ENCODE results near the gene SECTM1. TPM values are rescaled to one million over a fixed set of nuclear protein-coding genes. Genes with fewer than 3 reads are reported as not detected.

SECTM1 gene
- total RNA-seq, 3 donors from 2014 or later = 2.6 to 3.8 (median 3.0) TPM

DNA sequence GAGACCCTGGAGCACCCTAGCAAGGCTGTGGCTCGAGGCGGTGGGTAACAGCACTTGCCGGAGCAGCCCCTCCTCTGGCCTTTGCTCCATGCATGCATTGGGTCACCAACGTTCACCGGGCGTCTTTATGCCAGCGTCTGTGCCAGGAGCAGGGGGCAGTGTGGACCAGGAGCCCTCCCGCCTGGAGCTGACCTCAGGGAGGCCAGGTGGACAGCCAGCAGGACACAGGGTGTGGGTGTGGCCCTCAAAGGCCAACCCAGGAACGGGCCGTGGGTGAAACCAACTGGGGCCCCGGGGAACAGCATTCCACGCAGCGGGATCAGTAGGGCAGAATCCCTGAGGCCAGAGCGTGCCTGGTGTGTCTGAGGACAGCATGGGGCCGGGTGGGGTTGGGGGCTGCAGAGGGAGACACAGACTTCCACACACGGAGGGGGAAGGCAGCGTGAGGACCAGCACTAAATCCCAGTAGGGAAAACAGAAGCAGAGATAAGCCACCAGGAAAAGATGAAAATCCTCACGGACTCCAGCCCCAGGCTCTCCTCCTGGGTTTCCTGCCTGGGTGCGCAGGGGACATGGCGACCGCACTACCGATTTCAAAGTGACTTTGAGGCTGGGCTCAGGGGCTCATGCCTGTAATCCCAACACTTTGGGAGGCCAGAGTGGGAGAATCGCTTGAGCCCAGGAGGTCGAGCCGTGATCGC lies 13.3 kb downstream of the SECTM1 start:
- Mint-ChIP-seq H3K4me3 (peak overlapping the region; percentile 38), H3K4me1 (ENCODE audit: low read depth) (peaks cover 30% of the 10 kb centered on the region), H3K9me3 (no peaks in the 10 kb centered on the region), H3K27me3 (ENCODE audit: low read depth) (peaks cover 2% of the 10 kb centered on the region), H3K36me3 (ENCODE audit: insufficient read depth) (peaks cover 5% of the 10 kb centered on the region)
- no peak for DNase-seq
- ATAC-seq = no peak

DNA sequence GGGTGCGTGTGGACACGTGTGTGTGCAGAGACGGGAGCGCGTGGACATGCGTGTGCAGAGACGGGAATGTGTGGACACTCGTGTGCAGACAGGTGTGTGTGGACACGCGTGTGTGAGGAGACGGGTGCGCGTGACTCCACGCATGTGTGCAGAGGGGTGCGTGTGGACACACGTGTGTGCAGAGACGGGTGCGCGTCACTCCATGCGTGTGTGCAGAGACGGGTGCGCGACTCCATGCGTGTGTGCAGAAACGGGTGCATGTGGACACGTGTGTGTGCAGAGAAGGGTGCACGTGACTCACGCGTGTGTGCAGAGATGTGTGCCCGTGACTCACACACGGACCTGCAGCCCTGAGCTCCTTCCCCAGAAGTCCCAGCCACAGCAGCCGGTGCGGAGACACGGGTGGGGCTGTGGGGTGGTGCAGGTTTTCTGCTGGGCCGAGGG lies 13.9 kb downstream of the SECTM1 start:
- Mint-ChIP-seq H3K9me3 (no peaks in the 10 kb centered on the region), H3K27me3 (ENCODE audit: low read depth) (peaks cover 2% of the 10 kb centered on the region), H3K4me3 (no peak overlapping the region), H3K4me1 (ENCODE audit: low read depth) (peaks cover 26% of the 10 kb centered on the region), H3K36me3 (ENCODE audit: insufficient read depth) (peaks cover 5% of the 10 kb centered on the region)
- ATAC-seq = no peak
- no peak for DNase-seq

DNA sequence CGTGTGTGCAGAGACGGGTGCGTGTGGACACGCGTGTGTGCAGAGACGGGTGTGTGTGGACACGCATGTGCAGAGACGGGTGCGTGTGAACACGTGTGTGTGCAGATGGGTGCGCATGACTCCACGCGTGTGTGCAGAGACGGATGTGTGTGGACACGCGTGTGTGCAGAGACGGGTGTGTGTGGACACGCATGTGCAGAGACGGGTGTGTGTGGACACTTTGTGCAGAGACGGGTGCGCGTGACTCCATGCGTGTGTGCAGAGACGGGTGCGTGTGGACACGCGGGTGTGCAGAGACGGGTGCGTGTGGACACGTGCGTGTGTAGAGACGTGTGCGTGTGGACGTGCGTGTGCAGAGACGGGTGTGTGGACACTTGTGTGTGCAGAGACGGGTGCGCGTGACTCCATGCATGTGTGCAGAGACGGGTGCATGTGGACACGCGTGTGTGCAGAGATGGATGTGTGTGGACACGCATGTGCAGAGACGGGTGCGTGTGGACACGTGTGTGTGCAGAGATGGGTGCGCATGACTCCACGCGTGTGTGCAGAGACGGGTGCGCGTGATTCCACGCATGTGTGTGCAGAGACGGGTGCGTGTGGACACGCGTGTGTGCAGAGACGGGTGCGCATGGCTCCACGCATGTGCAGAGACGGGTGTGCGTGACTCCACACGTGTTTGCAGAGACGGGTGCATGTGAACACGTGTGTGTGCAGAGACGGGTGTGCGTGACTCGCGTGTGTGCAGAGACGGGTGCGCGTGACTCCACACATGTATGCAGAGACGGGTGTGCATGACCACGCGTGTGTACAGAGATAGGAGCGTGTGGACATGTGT lies 14.6 kb downstream of the SECTM1 start:
- peaks cover 24% of the 10 kb centered on the region for H3K4me1 Mint-ChIP-seq (ENCODE audit: low read depth)
- no peak for ATAC-seq
- H3K36me3 Mint-ChIP-seq (ENCODE audit: insufficient read depth) = peaks cover 6% of the 10 kb centered on the region
- peaks cover 2% of the 10 kb centered on the region for H3K27me3 Mint-ChIP-seq (ENCODE audit: low read depth)
- H3K9me3 Mint-ChIP-seq = no peaks in the 10 kb centered on the region
- no peak for DNase-seq
- no peak overlapping the region for H3K4me3 Mint-ChIP-seq

DNA sequence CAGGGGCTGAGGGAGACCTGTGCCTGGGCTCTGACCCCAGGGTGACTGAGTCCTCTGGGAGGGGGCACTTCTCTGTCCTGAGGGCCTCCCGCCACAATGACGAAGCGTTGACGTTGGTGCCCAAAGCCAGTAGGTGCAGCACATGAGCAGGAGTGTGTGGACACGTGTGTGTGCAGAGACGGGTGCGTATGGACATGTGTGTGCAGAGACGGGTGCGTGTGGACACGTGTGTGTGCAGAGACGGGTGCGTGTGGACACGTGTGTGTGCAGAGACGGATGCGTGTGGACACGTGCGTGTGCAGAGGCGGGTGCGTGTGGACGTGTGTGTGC lies 15.4 kb downstream of the SECTM1 start:
- peaks cover 2% of the 10 kb centered on the region for H3K27me3 Mint-ChIP-seq (ENCODE audit: low read depth)
- ATAC-seq (no peak), DNase-seq (no peak)
- H3K36me3 Mint-ChIP-seq (ENCODE audit: insufficient read depth) = peaks cover 13% of the 10 kb centered on the region
- H3K9me3 Mint-ChIP-seq = no peaks in the 10 kb centered on the region
- no peak overlapping the region for H3K4me3 Mint-ChIP-seq
- H3K4me1 Mint-ChIP-seq (ENCODE audit: low read depth) = peaks cover 21% of the 10 kb centered on the region

DNA sequence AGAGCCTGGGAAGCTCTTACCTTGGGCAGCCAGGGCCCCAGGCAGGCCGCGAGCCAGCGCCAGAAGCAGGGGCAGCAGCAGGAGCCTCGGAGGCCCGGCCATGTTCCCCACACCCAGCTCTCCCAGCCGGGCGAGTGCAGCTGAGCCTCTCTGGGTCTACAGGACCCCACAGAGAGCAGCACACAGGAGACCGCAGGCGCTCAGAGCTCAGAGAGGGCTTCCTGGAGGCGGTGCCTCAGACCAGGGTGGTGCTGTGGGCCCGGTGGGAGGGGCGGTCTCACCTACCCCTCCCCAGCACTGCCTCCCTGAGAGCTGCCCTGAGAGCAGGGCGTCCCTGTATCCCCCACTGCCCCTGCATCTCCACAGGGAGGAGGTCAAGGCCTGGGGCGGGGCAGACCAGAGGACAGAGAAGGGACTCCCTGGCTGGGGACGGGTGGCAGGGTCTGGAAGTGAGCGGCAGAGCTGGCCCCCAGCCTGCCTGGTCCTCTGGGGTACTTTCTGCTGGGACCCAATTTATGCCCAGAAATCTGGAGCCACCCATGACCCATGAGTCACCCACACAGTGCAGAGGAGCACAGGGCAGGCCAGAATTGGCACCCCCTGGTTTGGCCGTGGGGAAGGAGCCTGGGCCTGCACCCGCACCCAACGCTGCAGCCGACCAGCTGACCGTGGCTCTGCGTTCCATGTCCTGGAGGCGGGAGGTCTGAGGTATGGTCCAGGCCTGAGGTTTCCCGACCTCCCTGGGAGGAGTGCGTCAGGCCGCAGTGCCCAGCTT lies 16.0 kb downstream of the SECTM1 start, which contains the start of gene CD7:
Gene CD7, minus strand, starts transcription at position 215 of the 775 bp plus-strand sequence. Its CDS starts 113 bp downstream, at position 102.
- H3K4me1 Mint-ChIP-seq (ENCODE audit: low read depth) = peaks cover 18% of the 10 kb centered on the region
- H3K9me3 Mint-ChIP-seq = no peaks in the 10 kb centered on the region
- DNase-seq = peak; percentile 74
- H3K36me3 Mint-ChIP-seq (ENCODE audit: insufficient read depth) = peaks cover 13% of the 10 kb centered on the region
- H3K4me3 Mint-ChIP-seq = no peak within 1 kb of the TSS
- ATAC-seq = peak; percentile 71 to 77
- peaks cover 2% of the 10 kb centered on the region for H3K27me3 Mint-ChIP-seq (ENCODE audit: low read depth)

DNA sequence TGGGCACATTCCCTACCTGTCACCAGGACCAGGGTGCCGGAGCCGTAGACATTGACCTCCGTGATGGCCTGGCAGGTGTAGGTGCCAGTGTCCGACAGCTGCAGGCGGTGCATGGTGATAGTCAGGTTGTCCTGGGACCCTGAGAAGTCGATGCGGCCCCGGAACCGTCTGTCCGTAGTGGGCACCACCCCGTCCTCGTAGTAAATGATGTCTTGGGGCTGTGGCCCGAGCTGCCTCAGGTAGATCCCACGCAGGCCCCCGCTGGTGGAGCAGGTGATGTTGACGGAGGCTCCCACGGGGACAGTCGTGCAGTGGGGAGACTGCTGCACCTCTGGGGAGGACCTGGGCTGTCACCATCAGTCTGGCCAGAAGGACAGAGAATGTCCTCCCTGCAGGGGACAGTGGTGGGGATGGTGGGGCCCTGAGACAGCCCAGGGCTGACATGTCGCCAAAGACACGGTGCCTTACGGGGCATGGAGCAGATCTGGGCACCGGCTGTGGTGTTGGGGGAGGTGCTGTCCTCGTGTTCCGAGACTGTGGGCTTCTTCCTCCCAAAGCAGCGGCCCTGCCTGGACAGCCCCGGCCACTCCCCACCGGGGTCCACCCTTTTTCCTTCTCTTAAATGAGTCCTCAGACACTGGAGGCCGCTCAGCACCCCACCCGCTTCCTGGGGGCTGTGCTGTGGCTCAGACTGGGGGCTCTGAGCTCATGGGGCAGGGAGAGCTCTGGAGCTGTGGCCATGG lies 16.7 kb downstream of the SECTM1 start:
- ATAC-seq = peak; percentile 15 to 18
- H3K36me3 Mint-ChIP-seq (ENCODE audit: insufficient read depth) = peaks cover 13% of the 10 kb centered on the region
- H3K4me3 Mint-ChIP-seq = no peak overlapping the region
- H3K27me3 Mint-ChIP-seq (ENCODE audit: low read depth) = peaks cover 2% of the 10 kb centered on the region
- peaks cover 18% of the 10 kb centered on the region for H3K4me1 Mint-ChIP-seq (ENCODE audit: low read depth)
- no peaks in the 10 kb centered on the region for H3K9me3 Mint-ChIP-seq
- no peak for DNase-seq

DNA sequence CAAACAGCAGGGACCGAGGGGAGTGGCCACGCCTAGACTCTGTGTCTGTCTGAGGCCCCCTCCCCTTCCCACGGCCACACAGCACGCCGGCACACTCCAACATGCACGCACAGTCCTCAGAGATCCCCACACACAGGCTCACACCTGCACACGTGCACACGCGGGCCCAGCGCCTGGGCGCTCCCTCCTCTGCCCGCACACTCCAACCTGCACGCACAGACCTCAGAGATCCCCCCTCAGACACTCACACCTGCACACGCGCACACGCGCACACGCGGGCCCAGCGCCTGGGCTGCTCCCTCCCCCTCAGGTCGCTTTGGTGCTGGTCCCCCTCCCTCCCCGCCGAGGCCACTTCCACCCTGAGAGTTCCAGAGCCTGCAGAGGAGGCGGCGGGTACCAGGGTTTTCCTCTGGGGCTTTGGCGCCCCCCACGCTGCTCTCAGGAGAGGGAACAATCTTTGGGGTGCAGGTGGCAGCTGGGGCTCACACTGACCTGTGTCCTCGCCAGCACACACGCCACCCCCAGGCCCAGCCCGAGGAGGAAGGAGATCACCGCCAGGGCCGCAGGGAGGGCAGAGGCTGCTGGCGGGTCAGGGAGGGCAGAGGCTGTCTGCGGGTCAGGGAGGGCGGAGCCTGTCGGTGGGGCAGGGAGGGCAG lies 17.7 kb downstream of the SECTM1 start:
- no peak overlapping the region for H3K4me3 Mint-ChIP-seq

DNA sequence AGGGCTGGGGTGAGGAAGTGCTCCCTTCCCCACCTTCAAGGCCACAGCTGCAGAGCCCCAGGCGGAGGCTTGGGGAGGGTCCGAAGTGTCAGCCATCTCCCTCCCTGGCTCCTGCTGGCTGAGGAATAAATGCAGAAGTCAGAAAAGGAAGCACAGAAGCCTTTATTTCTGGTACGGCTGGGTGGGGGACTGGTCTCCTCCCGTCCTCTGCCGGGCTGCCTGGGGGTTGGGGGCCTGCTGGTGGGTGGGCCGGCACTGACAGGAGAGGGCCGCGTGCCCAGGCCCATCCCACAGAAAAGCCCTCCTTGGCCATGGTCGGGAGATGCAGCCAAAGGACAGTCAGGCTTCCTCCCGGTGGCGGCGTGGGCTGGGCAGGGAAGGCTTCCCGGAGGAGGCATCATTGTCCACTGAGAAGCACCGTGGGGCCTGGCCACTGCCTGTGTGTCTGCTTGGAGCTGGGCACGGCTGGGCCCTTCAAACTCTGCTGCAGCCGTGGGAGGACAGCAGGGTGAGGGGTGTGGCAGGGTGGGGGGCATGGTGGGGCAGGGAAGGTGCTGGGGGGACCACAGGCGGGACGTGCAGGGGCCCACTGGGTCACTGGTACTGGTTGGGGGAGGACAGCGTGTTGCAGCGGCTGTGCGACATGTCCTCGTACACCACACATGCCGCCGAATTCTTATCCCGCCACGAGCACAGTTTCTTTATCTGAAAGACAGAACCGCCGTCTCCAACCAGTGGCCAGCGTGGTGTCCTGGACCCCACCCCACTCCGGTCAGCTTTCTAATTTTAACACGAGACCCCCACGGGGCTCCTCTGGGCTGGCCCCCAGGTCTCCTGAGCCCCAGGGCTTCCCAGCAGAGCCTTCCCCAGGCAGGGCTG lies 18.6 kb downstream of the SECTM1 start:
- no peaks in the 10 kb centered on the region for H3K9me3 Mint-ChIP-seq
- peaks cover 2% of the 10 kb centered on the region for H3K27me3 Mint-ChIP-seq (ENCODE audit: low read depth)
- H3K4me3 Mint-ChIP-seq = peak overlapping the region; percentile 19
- ATAC-seq = no peak
- no peak for DNase-seq
- peaks cover 13% of the 10 kb centered on the region for H3K36me3 Mint-ChIP-seq (ENCODE audit: insufficient read depth)
- peaks cover 12% of the 10 kb centered on the region for H3K4me1 Mint-ChIP-seq (ENCODE audit: low read depth)

More for the DNA sequence above, 17.7 kb downstream of the SECTM1 start:
- no peaks in the 10 kb centered on the region for H3K9me3 Mint-ChIP-seq
- ATAC-seq (peak; percentile 41 to 44), DNase-seq (peak; percentile 54)
- H3K4me1 Mint-ChIP-seq (ENCODE audit: low read depth) = peaks cover 14% of the 10 kb centered on the region
- H3K27me3 Mint-ChIP-seq (ENCODE audit: low read depth) = peaks cover 2% of the 10 kb centered on the region
- H3K36me3 Mint-ChIP-seq (ENCODE audit: insufficient read depth) = peaks cover 13% of the 10 kb centered on the region

DNA sequence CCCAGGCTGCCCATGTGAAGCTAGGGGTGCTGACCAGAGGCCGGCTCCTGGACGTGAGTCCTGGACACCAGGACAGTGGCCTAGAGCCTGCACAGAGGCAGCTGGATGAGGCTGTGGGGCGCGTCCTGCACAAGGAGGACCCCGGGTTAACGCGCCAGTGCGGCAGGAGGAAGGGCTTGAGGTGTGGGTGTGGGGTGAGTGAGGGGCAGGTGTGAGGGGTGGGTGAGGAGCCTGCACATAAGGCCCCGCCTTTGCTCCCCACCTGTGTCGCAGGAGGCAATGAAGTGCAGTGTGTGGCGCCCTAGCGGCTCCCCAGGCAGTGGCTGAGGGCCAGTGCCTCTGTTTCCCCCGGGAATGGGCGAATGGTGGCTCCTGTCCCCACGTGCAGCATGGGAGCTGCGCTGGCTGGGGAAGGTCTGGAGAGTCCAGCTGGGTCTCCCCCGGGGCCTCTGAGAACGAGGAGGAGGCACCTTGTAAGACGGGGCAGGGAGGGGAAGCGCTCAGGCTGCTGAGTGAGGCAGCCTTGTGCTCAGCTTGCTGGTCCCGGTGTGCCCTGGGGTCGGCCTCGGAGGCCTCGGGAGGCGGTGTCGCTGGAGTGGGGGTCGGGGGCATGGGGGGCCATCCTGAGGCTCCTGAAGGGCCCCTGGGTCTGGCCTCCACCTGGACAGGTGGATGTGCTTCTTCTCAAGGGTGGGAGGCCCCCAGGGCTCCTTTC lies 19.4 kb downstream of the SECTM1 start:
- Mint-ChIP-seq H3K36me3 (ENCODE audit: insufficient read depth) (peaks cover 13% of the 10 kb centered on the region), H3K27me3 (ENCODE audit: low read depth) (peaks cover 2% of the 10 kb centered on the region), H3K4me1 (ENCODE audit: low read depth) (peaks cover 12% of the 10 kb centered on the region), H3K9me3 (no peaks in the 10 kb centered on the region), H3K4me3 (peak overlapping the region; percentile 56)
- DNase-seq = no peak
- ATAC-seq = no peak

DNA sequence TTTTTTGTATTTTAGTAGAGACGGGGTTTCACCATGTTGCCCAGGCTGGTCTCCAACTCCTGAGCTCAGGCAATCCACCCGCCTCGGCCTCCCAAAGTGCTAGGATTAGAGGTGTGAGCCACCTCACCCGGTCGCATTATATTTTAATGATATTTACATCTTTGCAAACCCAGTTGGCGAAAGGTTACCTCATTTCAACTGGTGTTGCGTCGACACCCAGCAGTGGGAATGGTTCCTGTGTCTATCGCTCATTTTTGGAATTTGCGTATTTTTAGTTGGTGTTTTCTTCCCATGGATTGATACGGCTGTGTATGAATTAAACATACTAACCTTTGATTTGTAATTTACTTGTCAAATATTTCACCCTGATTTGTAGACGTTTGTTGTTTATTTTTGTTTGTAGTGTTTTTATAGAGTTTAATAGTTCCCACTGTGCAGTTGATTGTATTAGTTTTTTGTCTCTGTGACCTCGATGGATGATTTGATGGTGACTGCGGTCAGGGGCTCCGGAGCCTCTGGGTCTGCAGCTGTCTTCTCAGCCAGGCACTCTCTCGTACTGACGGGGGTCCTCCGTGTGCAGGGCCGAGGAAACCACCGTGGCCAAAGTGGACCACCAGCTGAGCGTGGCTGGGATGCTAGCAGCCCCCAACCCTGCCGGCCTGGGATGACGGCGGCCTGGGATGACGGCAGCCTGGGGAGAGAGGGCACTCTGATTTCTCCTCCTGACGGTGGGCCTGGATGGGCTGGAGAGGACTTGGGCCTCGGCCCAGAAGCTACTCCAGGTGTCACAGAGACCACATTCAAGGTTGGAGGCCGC lies 20.2 kb downstream of the SECTM1 start:
- Mint-ChIP-seq H3K36me3 (ENCODE audit: insufficient read depth) (peaks cover 13% of the 10 kb centered on the region), H3K4me1 (ENCODE audit: low read depth) (peaks cover 12% of the 10 kb centered on the region), H3K27me3 (ENCODE audit: low read depth) (peaks cover 2% of the 10 kb centered on the region), H3K9me3 (no peaks in the 10 kb centered on the region), H3K4me3 (peak overlapping the region; percentile 56)
- DNase-seq (no peak), ATAC-seq (no peak)

DNA sequence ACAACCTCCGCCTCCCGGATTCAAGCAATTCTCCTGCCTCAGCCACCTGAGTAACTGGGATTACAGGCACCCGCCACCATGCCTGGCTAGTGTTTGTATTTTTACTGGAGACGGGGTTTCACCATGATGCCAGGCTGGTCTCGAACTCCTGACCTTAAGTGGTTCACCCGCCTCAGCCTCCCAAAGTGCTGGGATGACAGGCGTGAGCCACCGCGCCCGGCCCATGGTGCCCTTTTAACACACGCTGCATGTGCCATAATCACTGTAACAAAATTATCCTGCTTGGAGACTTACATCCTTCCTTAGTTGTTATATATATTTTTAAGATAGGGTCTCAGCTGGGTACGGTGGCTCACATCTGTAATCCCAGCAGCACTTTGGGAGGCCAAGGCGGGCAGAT lies 21.6 kb downstream of the SECTM1 start:
- Mint-ChIP-seq H3K4me1 (ENCODE audit: low read depth) (peaks cover 15% of the 10 kb centered on the region), H3K36me3 (ENCODE audit: insufficient read depth) (peaks cover 13% of the 10 kb centered on the region), H3K9me3 (no peaks in the 10 kb centered on the region), H3K4me3 (no peak overlapping the region), H3K27me3 (ENCODE audit: low read depth) (peaks cover 2% of the 10 kb centered on the region)
- ATAC-seq (no peak), DNase-seq (no peak)
